Measurements from ENCODE around the gene MAT1A. TPM values are rescaled to one million over a fixed set of nuclear protein-coding genes. Genes with fewer than 3 reads are reported as not detected.

Gene MAT1A
- total RNA-seq, 1 donor: not detected

GRCh38 chr10:80277016-80277415 is 12.4 kb downstream of the MAT1A start:
- Histone ChIP-seq H4K20me1 (ENCODE audit: insufficient read depth, low read length) (no peaks in the 10 kb centered on the region), H3K79me2 (ENCODE audit: insufficient read depth, low read length) (no peaks in the 10 kb centered on the region), H3K27me3 (ENCODE audit: insufficient read depth, low read length) (peaks cover 12% of the 10 kb centered on the region), H3K4me1 (ENCODE audit: insufficient read depth, low read length) (no peaks in the 10 kb centered on the region), H3K4me3 (ENCODE audit: insufficient read depth, low read length) (no peak overlapping the region), H2AFZ (ENCODE audit: low read length) (no peak overlapping the region), H3K4me2 (ENCODE audit: insufficient read depth, low read length) (no peak overlapping the region), H3K27ac (ENCODE audit: low read depth, low read length) (no peak overlapping the region), H3K36me3 (ENCODE audit: insufficient read depth, low read length) (no peaks in the 10 kb centered on the region), H3K9me3 (ENCODE audit: low read depth, low read length) (no peaks in the 10 kb centered on the region)
- TF ChIP-seq CTCF (IDR thresholded peaks at IDR 0.05; ENCODE audit: extremely low read depth, low read depth, low read length): no peak
- DNase-seq (ENCODE audit: insufficient read length, low spot score, missing footprints): no peak

GRCh38 chr10:80276335-80276734 is 13.1 kb downstream of the MAT1A start:
- no peak for DNase-seq (ENCODE audit: insufficient read length, low spot score, missing footprints)
- no peak overlapping the region for H3K4me2 ChIP-seq (ENCODE audit: insufficient read depth, low read length)
- TF ChIP-seq CTCF (IDR thresholded peaks at IDR 0.05; ENCODE audit: extremely low read depth, low read depth, low read length): no peak

GRCh38 chr10:80275756-80276155 is 13.7 kb downstream of the MAT1A start:
- no peaks in the 10 kb centered on the region for H3K36me3 ChIP-seq (ENCODE audit: insufficient read depth, low read length)
- DNase-seq (ENCODE audit: insufficient read length, low spot score, missing footprints): no peak
- H3K4me2 ChIP-seq (ENCODE audit: insufficient read depth, low read length): no peak overlapping the region
- no peaks in the 10 kb centered on the region for H4K20me1 ChIP-seq (ENCODE audit: insufficient read depth, low read length)
- H3K79me2 ChIP-seq (ENCODE audit: insufficient read depth, low read length): no peaks in the 10 kb centered on the region
- H2AFZ ChIP-seq (ENCODE audit: low read length): no peak overlapping the region
- no peak overlapping the region for H3K4me3 ChIP-seq (ENCODE audit: insufficient read depth, low read length)
- H3K9me3 ChIP-seq (ENCODE audit: low read depth, low read length): no peaks in the 10 kb centered on the region
- H3K27ac ChIP-seq (ENCODE audit: low read depth, low read length): no peak overlapping the region
- H3K27me3 ChIP-seq (ENCODE audit: insufficient read depth, low read length): peaks cover 14% of the 10 kb centered on the region
- TF ChIP-seq CTCF (IDR thresholded peaks at IDR 0.05; ENCODE audit: extremely low read depth, low read depth, low read length): no peak
- no peaks in the 10 kb centered on the region for H3K4me1 ChIP-seq (ENCODE audit: insufficient read depth, low read length)

More at GRCh38 chr10:80276335-80276734, 13.1 kb downstream of the MAT1A start:
- Histone ChIP-seq H3K36me3 (ENCODE audit: insufficient read depth, low read length) (no peaks in the 10 kb centered on the region), H3K79me2 (ENCODE audit: insufficient read depth, low read length) (no peaks in the 10 kb centered on the region), H3K27me3 (ENCODE audit: insufficient read depth, low read length) (peaks cover 8% of the 10 kb centered on the region), H4K20me1 (ENCODE audit: insufficient read depth, low read length) (no peaks in the 10 kb centered on the region), H3K27ac (ENCODE audit: low read depth, low read length) (no peak overlapping the region), H3K9me3 (ENCODE audit: low read depth, low read length) (no peaks in the 10 kb centered on the region), H3K4me1 (ENCODE audit: insufficient read depth, low read length) (no peaks in the 10 kb centered on the region), H2AFZ (ENCODE audit: low read length) (no peak overlapping the region), H3K4me3 (ENCODE audit: insufficient read depth, low read length) (no peak overlapping the region)

GRCh38 chr10:80275135-80275498 is 14.3 kb downstream of the MAT1A start:
- Histone ChIP-seq H3K4me3 (ENCODE audit: insufficient read depth, low read length) (no peak overlapping the region), H4K20me1 (ENCODE audit: insufficient read depth, low read length) (no peaks in the 10 kb centered on the region), H3K4me1 (ENCODE audit: insufficient read depth, low read length) (no peaks in the 10 kb centered on the region), H2AFZ (ENCODE audit: low read length) (no peak overlapping the region), H3K9me3 (ENCODE audit: low read depth, low read length) (no peaks in the 10 kb centered on the region), H3K27me3 (ENCODE audit: insufficient read depth, low read length) (peaks cover 14% of the 10 kb centered on the region), H3K79me2 (ENCODE audit: insufficient read depth, low read length) (no peaks in the 10 kb centered on the region), H3K4me2 (ENCODE audit: insufficient read depth, low read length) (no peak overlapping the region), H3K27ac (ENCODE audit: low read depth, low read length) (no peak overlapping the region), H3K36me3 (ENCODE audit: insufficient read depth, low read length) (no peaks in the 10 kb centered on the region)
- TF ChIP-seq CTCF (IDR thresholded peaks at IDR 0.05; ENCODE audit: extremely low read depth, low read depth, low read length): no peak
- no peak for DNase-seq (ENCODE audit: insufficient read length, low spot score, missing footprints)
